K562 (cell line): ENCODE measurements around the gene P2RX1. TPM values are rescaled to one million over a fixed set of nuclear protein-coding genes. Genes with fewer than 3 reads are reported as not detected.

ENCODE experiments used
- BRF1 ChIP-seq: IDR thresholded peaks from 3 replicates; pipeline ENCODE4 v1.6.1; 2011; ENCODE audit warnings: borderline replicate concordance, mild to moderate bottlenecking; ENCODE audit not compliant: insufficient read length; ENCODE audit errors: extremely low read depth
- CREBBP ChIP-seq: IDR thresholded peaks from one replicate; pipeline ENCODE4 v1.6.1; 2012; ENCODE audit warnings: low read depth, mild to moderate bottlenecking, control low read depth, inconsistent platforms, low read length
- DACH1 ChIP-seq: fragments of 450-650 bp; IDR thresholded peaks from 2 replicates; pipeline ENCODE4 v1.6.1; 2018; ENCODE audit not compliant: partially characterized antibody
- DDX20 ChIP-seq: fragments of 450-650 bp; IDR thresholded peaks from 2 replicates; pipeline ENCODE4 v1.6.1; 2016; ENCODE audit warnings: missing genetic modification characterization, low read depth, mild to moderate bottlenecking, missing compliant biosample characterization, moderate library complexity
- DIDO1 ChIP-seq: fragments of 450-650 bp; IDR thresholded peaks from 2 replicates; pipeline ENCODE4 v1.6.1; 2016; ENCODE audit warnings: low read depth, missing biosample characterization, missing genetic modification characterization
- ELF2 ChIP-seq: fragments of 250-450 bp; sonication (Bioruptor Pico); IDR thresholded peaks from 2 replicates; pipeline ENCODE4 v1.5.0; 2021; ENCODE audit warnings: mild to moderate bottlenecking
- ESRRA ChIP-seq: fragments of 450-650 bp; IDR thresholded peaks from 2 replicates; pipeline ENCODE4 v1.6.1; 2014; ENCODE audit warnings: low read depth, mild to moderate bottlenecking, moderate library complexity, borderline replicate concordance
- FOXK1 ChIP-seq: sonication (generic); formaldehyde crosslinking; IDR thresholded peaks from 2 replicates; pipeline ENCODE4 v1.8.0; 2022; ENCODE audit warnings: missing genetic modification reagents, mild to moderate bottlenecking, borderline replicate concordance
- KLF16 ChIP-seq: IDR thresholded peaks from 2 replicates; pipeline ENCODE4 v1.6.1; 2016; ENCODE audit warnings: antibody characterized with exemption
- MAZ ChIP-seq, 2 experiments: fragments of 450-650 bp in 1 of 2; sonication (generic) in 1 of 2; formaldehyde crosslinking; IDR thresholded peaks in 1 of 2; conservative IDR thresholded peaks in 1 of 2; 2 replicates each; pipeline versions ENCODE4 v1.4.0 to v1.5.0; 2020; ENCODE audit warnings: mild to moderate bottlenecking in 1 of 2, missing genetic modification reagents in 1 of 2
- NCOR1 ChIP-seq: fragments of 450-650 bp; IDR thresholded peaks from 2 replicates; pipeline ENCODE4 v1.6.1; 2016; ENCODE audit warnings: mild to moderate bottlenecking, moderate library complexity
- NELFE ChIP-seq: IDR thresholded peaks from 2 replicates; pipeline ENCODE4 v1.6.1; 2011; ENCODE audit warnings: mild to moderate bottlenecking; ENCODE audit not compliant: insufficient read depth, insufficient read length
- PHF21A ChIP-seq: fragments of 450-650 bp; IDR thresholded peaks from 2 replicates; pipeline ENCODE4 v1.6.1; 2017; ENCODE audit warnings: low read depth, borderline replicate concordance
- POLR2A ChIP-seq: fragments of 450-650 bp; conservative IDR thresholded peaks from 2 replicates; pipeline ENCODE4 v1.6.1; 2016
- POLR2H ChIP-seq: IDR thresholded peaks from 2 replicates; pipeline ENCODE4 v1.6.1; 2016; ENCODE audit warnings: missing genetic modification characterization, low read depth, mild to moderate bottlenecking, control low read depth, missing compliant biosample characterization, moderate library complexity
- POLR3A ChIP-seq: IDR thresholded peaks from 2 replicates; pipeline ENCODE4 v1.6.1; 2011; ENCODE audit warnings: borderline replicate concordance, mild to moderate bottlenecking, moderate library complexity; ENCODE audit not compliant: insufficient read length, insufficient read depth; ENCODE audit errors: extremely low read depth
- PRMT5 ChIP-seq: sonication (generic); formaldehyde crosslinking; IDR thresholded peaks from 2 replicates; pipeline ENCODE4 v1.5.0; 2020; ENCODE audit warnings: missing genetic modification reagents
- RAD51 ChIP-seq: fragments of 450-650 bp; IDR thresholded peaks from 2 replicates; pipeline ENCODE4 v1.7.1; 2016; ENCODE audit warnings: low read depth, mild to moderate bottlenecking, borderline replicate concordance
- SMAD4 ChIP-seq: fragments of 250-450 bp; sonication (Bioruptor Pico); conservative IDR thresholded peaks from 2 replicates; pipeline ENCODE4 v1.8.0; 2021; ENCODE audit warnings: inconsistent platforms, mild to moderate bottlenecking, moderate library complexity
- SMARCA4 ChIP-seq: fragments of 450-650 bp; IDR thresholded peaks from 2 replicates; pipeline ENCODE4 v1.6.1; 2016
- SMARCB1 ChIP-seq: IDR thresholded peaks from 2 replicates; pipeline ENCODE4 v1.6.1; 2011; ENCODE audit warnings: improper control_type of control experiment, low read depth; ENCODE audit not compliant: insufficient read length
- ZNF282 ChIP-seq: sonication (generic); formaldehyde crosslinking; IDR thresholded peaks from 2 replicates; pipeline ENCODE4 v1.8.1; 2023; ENCODE audit warnings: missing genetic modification reagents
- ZNF644 ChIP-seq: fragments of 200-800 bp; sonication (Bioruptor generic); IDR thresholded peaks from 2 replicates; pipeline ENCODE4 v1.6.1; 2016; ENCODE audit warnings: low read depth, missing genetic modification characterization, missing compliant biosample characterization
- ZSCAN32 ChIP-seq: fragments of 450-650 bp; formaldehyde crosslinking; IDR thresholded peaks from 2 replicates; pipeline ENCODE4 v1.4.0; 2020; ENCODE audit warnings: mild to moderate bottlenecking, moderate library complexity
- polyA plus RNA-seq, 8 experiments: library from polyadenylated mRNA; depleted of rRNA in 4 of 8; stranded (reverse) in 5 of 8; unstranded in 3 of 8; fragments of >200 nt; fragmentation: Nextera tagmentation in 2 of 8; fragmentation: Illumina TruSeq in 1 of 8; extraction: Ambion mirVana in 2 of 8; extraction: Trizol in 1 of 8; gene quantifications; 2 replicates each; pipeline versions ENCODE4 v1.2.1 to v1.2.3, GENCODE V29; 2011 to 2014; ENCODE audit warnings: inconsistent platforms in 1 of 8, missing spikeins in 1 of 8
- total RNA-seq, 7 experiments: library from RNA; depleted of rRNA in 6 of 7; stranded (reverse); fragments of >200 nt in 6 of 7; fragmentation: Illumina TruSeq in 2 of 7; extraction: Trizol in 2 of 7; gene quantifications; 2 replicates each; pipeline versions ENCODE4 v1.2.1 to v1.2.3, GENCODE V29; 2011 to 2021; ENCODE audit warnings: low replicate concordance in 1 of 7
- TF ChIP-seq, protein P1 (sequence below): sonication (generic); formaldehyde crosslinking; IDR thresholded peaks from 2 replicates; pipeline ENCODE4 v1.8.0; 2022; ENCODE audit warnings: missing genetic modification reagents, mild to moderate bottlenecking, moderate library complexity, borderline replicate concordance
- TF ChIP-seq, protein P2 (sequence below): fragments of 250-450 bp; sonication (Bioruptor Pico); IDR thresholded peaks from 2 replicates; pipeline ENCODE4 v1.5.0; 2021; ENCODE audit warnings: mild to moderate bottlenecking, moderate library complexity

Gene P2RX1
- total and polyA plus RNA-seq, 9 of the 15 experiments (the other 6 are each of a cell fraction or from before 2014, with no cell fraction given), result 0.27 to 20.3 (median 10.3) TPM

DNA sequence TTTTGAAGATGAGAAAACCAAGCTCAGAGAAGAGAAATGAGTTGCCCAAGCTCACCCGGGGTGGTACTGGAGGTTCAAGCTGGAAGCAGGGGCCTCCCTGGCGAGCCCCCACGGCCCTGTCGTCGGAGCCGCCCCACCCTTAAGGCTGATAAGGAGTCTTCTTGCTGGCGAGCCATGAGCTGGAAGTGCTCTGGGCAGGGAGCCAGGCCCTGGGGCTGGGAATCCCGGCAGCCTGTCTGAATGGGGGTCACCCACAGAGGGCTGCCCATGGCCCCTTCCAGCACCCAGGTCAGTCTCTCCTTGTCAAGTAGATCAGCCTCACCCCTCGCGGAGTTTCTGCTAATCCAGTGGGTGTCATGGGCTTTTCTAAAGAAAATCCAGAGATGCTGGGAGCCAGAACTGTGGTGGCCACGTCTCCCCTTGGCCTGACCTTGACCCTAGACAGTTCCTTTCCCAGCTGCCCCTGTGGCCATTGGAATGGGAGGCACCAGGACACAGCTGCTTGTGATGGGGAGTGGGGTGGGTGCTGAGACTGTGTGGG lies 1.2 kb upstream of the P2RX1 start (continued):
- peak; percentile 99 for TF ChIP-seq ESRRA
- TF ChIP-seq, protein P1, sequence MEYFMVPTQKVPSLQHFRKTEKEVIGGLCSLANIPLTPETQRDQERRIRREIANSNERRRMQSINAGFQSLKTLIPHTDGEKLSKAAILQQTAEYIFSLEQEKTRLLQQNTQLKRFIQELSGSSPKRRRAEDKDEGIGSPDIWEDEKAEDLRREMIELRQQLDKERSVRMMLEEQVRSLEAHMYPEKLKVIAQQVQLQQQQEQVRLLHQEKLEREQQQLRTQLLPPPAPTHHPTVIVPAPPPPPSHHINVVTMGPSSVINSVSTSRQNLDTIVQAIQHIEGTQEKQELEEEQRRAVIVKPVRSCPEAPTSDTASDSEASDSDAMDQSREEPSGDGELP (CRISPR knock-in tag), result peak; percentile 14; the same call in 1 of the 2 replicates
- no peak for TF ChIP-seq ZNF282
- no peak for TF ChIP-seq ZNF644 (tag)
- no peak for TF ChIP-seq SMARCB1
- TF ChIP-seq BRF1, result no peak
- TF ChIP-seq MAZ (CRISPR knock-in tag; conservative IDR thresholded peaks at IDR 0.05 in 1 of 2, IDR thresholded peaks at IDR 0.05 in 1 of 2), result peak; percentile 30 to 72; a peak in 1 of 4 replicates
- TF ChIP-seq DIDO1 (tag), result no peak
- TF ChIP-seq POLR2A, result no peak
- no peak for TF ChIP-seq PRMT5 (CRISPR knock-in tag)
- no peak for TF ChIP-seq FOXK1 (CRISPR knock-in tag)
- TF ChIP-seq, protein P2, sequence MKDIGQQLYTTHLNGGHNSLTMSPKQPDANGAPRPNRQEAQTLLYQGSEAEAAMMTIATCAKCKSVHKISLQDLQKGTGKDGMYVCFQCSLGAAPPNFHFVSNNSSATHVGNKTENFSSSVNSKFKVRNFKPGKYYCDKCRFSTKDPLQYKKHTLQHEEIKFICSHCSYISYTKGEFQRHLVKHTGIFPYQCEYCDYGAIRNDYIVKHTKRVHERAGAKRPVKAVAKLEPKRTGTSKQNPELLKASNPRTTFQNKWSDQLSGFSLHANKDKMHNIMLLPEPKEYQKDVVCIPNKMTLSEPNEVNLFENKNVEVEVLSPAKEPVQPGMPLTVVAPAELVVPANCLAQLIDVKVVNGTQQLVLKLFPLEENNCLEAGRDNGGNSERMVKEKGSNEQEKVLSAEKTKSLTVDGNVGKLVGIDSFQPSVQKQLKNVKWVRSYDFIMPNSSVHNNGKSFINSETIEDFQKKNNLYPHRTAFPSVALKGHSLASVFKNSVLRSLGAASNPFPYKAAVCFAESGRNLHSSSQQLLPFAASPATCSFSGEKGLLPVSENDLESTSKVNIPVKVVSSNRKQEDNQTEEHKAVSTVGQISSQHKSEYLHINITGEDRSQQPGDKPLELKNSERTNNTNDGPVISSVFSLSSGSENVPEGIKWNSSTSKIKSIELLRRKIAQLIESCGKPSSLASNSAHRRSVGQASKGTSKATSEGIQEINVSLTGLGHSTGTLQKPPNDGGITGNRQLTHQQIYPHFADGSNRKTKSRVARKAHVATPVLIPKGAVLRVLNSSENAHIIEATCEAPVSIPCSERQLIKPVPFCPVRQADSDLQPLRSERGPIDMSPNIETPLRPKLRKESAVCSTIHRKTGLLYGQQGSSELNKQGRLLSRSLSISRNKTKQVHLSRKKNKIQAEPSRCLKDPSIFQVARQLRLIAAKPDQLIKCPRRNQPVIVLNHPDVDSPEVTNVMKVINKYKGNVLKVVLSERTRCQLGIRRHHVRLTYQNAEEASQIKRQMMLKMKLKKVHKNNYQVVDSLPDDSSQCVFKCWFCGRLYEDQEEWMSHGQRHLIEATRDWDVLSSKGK (CRISPR knock-in tag), result no peak
- no peak; the same call in none of the 2 replicates for TF ChIP-seq SMAD4
- no peak for TF ChIP-seq RAD51
- no peak for TF ChIP-seq DDX20 (tag)
- TF ChIP-seq DACH1, result no peak
- TF ChIP-seq NELFE, result no peak
- TF ChIP-seq KLF16, result no peak
- TF ChIP-seq ELF2, result no peak
- no peak for TF ChIP-seq POLR3A
- TF ChIP-seq CREBBP, result no peak
- TF ChIP-seq NCOR1, result no peak
- no peak for TF ChIP-seq POLR2H (tag)
- no peak for TF ChIP-seq PHF21A
- no peak for TF ChIP-seq ZSCAN32
- peak; percentile 52; the same call in 1 of the 2 replicates for TF ChIP-seq SMARCA4
